GM19372 (cell line): ENCODE measurements around the gene DIS3L.
"Not testable (repeated sequence)": the region's sequence is repeated elsewhere in the genome, so short reads cannot be mapped to it uniquely, and the experiment has no call there.

Experiments used
- ATAC-seq: cut with Tn5 transposase; IDR thresholded peaks from one replicate; pipeline ENCODE4 v1.9.1; 2021; ENCODE audit warnings: mild to moderate bottlenecking, low read depth, moderate library complexity; ENCODE audit not compliant: unreplicated experiment

The DIS3L gene

GRCh38 chr15:66275352-66275751 lies 18.0 kb upstream of the DIS3L start:
- no peak for ATAC-seq

DNA sequence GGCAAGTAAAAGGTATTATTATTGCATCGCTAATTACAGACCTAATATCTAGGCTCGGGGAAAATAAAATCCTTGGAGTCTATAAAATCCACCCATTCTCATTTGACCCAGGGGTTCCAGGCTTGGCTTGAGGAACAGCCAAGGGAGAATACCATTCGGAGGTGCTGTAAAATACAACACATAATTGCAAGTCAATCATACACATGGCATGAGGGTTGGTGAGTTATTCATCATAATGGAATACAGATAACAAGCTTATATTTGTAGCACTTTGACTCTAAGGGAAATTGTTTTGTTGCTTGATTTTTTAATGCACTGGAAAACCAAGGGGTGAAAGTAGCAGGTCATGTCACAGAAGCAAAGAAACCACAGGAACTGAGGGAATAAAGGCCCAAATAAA lies 16.8 kb upstream of the DIS3L start:
- ATAC-seq, result no peak

GRCh38 chr15:66278056-66278455 lies 15.3 kb upstream of the DIS3L start:
- ATAC-seq, result no peak

GRCh38 chr15:66278671-66279070 lies 14.7 kb upstream of the DIS3L start:
- ATAC-seq, result no peak

GRCh38 chr15:66284271-66284670 lies 9.1 kb upstream of the DIS3L start:
- ATAC-seq, result no peak

DNA sequence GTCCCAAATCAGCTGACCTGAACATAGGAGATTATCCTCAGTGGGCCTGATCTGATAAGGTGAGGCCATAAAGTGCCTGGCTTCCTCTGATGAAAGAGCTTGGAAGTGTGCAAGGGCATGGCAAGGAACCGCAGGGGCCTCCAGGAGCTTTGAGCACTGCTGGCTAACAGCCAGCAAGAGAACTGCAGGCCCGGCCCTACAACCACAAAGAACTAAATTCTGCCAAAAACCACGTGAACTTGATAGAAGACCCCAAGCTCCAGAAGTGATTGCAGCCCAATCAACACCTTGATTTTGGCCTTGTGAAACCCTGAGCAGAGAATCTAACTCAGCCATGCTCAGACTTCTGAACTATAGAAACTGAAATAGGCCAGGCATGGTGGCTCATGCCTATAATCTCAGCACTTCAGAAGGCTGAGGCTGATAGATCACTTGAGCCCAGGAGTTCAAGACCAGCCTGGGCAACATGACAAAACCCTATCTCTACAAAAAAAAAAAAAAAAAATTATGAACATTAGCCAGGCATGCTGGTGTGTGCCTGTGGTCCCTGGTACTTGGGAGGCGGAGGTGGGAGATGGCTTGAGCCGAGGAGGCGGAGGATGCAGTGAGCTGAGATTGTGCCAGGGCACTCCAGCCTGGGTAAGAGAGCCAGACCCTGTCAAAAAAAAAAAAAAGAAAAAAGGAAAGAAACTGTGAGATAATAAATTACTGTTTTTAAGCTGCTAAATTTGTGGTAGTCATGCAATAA lies 7.7 kb upstream of the DIS3L start:
- ATAC-seq, result no peak

DNA sequence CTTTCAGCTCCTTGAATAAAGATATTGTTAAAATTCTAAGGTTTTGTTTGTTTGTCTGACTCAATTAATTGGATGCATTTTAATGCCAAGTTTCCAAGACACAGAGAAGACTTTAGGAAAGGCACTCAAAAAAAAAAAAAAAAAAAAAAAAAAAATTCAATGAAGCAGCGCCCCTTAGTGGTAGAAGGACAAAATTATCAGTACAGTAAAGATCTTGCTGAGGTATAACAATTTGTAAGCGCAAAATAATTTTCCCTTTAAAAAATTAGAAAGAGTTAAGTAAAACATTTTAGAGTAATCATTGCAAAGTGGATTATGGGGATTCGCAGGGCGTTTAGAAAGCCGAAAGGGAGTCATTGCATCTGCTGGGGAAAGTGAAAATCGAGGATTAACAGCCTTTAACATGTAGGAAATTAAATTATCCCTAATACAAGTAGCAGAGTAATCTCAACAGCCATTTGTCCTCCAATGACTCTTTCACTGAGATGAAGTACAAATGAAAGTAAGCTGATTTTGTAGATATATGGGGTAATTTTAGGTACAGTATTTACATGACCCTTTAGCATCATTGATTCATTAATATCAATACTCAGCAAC lies 5.8 kb upstream of the DIS3L start:
- no peak for ATAC-seq

DNA sequence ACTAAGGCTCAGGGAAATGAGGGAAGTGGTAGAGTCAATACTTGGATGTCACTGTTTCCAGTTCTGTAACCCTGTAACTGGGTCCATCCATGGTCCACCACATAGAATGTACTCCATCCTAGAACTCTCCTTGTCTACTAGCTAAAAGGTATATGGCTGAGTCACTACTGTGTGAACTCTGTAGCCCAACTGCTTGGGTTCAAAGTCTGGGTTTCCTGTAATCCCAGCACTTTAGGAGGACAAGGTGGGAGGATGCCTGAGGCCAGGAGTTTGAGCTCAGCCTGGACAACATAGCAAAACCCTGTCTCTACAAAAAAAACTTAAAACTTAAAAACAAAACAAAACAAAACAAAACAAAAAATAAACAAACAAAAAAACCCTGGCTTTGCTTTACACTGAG lies 5.3 kb upstream of the DIS3L start:
- ATAC-seq, result no peak

DNA sequence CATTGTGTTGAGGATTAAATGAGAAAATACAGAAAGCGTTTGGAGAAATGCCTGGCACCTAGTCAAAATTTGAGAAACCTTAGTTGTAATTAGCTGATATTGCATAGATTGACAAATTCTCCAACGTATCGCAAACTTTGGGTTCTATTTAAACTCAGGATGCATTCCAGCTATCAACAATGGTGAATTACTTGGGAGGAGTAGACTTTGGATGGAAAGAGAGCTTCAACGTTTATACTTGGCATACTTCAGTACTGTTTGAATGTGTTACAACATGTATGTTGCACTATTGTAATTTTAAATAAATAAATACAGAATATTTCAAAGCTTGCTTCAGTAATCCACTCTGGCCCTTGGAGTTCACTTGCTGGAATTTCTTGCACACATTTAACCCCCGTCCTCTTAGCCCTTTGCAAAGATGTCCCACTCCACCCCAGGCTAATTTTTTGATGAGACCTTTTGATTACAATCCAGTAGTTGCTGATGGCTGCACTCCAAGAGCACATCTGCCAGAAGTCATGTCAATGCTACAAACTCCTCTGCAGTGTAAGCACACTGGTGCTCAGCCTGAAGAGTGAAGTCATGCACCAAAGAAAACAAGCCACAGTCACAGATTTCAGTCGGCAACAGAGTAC lies 4.7 kb upstream of the DIS3L start:
- no peak for ATAC-seq

- ATAC-seq, result no peak
These were observed 3.4 kb upstream of the DIS3L start for GRCh38 chr15:66290007-66290406.

- ATAC-seq, result no peak
These were observed 2.9 kb upstream of the DIS3L start for GRCh38 chr15:66290518-66290917.

- ATAC-seq, result no peak
These were observed 1.4 kb upstream of the DIS3L start for GRCh38 chr15:66291816-66292570.

DNA sequence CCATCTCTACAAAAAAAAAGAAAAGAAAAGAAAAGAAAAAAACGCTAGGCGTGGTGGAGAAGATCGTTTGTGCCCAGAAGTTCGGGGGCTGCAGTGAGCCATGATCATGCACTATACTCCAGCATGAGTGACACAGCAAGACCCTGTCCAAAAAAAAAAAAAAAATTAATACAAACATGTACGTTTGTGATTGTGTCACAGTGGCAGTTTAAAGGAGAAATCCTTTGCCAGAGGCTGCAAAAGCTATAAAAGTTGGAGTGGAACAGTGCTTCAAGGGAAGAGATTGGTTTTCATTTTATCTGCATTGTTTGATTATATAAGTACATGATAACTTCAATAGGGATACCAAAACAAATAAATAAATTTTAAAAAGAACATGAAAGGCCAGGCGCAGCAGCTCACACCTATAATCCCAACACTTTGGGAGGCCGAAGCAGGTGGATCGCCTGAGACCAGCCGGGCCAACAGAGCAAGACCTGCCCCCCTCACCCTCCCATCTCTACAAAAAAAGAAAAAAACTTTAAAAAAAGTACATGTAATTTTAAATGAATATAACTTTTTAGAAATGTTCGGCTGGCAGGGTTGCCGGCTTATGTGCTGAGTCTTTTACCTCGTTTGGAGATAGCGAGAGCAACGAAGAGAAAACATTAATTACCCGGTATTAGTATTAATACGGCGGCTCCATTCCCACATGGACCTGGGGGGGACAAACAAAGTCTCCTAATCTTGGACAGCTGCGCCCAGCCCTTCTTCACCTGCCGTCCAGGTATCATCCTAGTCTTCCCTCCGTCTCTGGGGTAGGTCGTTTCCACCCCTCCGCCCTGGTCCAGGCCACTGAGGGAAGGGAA lies 573 bp upstream of the DIS3L start:
- ATAC-seq, result no peak

- no peak for ATAC-seq
These were observed 976 bp downstream of the DIS3L start for GRCh38 chr15:66294157-66294931.

DNA sequence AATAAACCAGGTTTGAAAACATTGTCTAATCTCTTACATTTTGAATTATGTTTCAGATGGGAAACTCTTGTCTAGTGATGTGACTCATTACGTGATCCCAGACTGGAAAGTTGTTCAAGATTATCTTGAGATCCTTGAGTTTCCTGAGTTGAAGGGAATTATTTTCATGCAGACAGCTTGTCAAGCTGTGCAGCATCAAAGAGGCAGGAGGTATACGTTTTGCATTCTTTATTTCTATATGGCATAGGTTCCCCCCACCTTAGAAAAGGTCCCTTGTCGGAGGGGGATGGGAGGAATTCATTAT lies 1.5 kb downstream of the DIS3L start:
- no peak for ATAC-seq

DNA sequence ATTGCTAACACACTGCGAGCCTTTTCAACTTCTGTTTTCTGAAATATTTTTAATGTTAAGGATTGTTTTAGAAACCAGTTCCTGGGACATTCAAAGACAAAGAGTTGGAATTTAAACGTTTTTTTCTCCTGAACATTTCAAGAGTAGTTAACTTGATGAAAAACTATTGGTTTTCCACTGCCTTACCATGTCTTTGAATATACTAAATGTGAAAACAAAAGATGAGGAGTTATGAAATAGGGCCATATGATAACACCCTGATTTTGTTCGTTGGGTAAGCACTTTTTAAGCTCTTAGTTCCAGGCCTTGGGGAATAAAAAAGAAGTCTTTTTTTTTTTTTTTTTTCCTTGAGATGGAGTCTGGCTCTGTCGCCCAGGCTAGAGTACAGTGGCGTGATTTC lies 2.8 kb downstream of the DIS3L start:
- no peak for ATAC-seq

DNA sequence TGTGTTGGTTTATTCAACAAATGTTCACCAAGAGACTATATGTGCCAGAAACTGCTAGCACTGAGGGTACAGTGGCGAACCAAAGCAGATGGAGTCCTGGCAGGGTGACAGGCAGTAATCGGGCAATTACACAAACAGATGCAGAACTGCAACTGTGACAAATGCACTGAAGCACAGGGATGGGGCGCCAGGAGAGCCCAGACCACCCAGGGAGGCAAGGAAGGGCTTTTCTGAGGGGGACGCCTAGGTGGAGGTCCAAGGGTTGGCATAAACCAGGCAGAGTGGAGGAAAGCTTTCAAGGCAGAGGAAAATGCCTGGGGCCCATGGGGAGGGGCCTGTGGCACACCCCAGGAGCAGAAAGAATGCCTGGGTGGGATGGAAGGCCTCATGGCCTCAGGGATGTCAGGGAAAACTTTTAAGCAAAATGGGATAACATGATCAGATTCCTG lies 5.5 kb downstream of the DIS3L start:
- ATAC-seq, result no peak

GRCh38 chr15:66302489-66303278 lies 9.3 kb downstream of the DIS3L start:
- no peak for ATAC-seq

- ATAC-seq, result not testable (repeated sequence)
These were observed 11.1 kb downstream of the DIS3L start for GRCh38 chr15:66304425-66304824.
